GM18520 (cell line): ENCODE results near the gene SF3B3.
A peak's percentile ranks its signal among the peaks of the same experiment; 100 is the strongest.

Experiments
- ATAC-seq: cut with Tn5 transposase; IDR thresholded peaks from one replicate; pipeline ENCODE4 v1.9.1; 2021; ENCODE audit not compliant: unreplicated experiment

SF3B3 gene

GRCh38 chr16:70523743-70524398 is at the start of gene SF3B3:
SF3B3 (plus strand) TSS chr16:70523816; CDS start chr16:70526657, 2,841 bp downstream.
- ATAC-seq = peak; percentile 26

GRCh38 chr16:70474320-70475053 is 49.1 kb upstream of the SF3B3 start:
- ATAC-seq = no peak

GRCh38 chr16:70475054-70475871 is 48.4 kb upstream of the SF3B3 start:
- no peak for ATAC-seq

- ATAC-seq = peak; percentile 81
Observed at GRCh38 chr16:70476272-70477020, 47.2 kb upstream of the SF3B3 start.

- ATAC-seq = no peak
Observed at GRCh38 chr16:70478169-70478568, 45.4 kb upstream of the SF3B3 start.

- ATAC-seq = no peak
Observed at GRCh38 chr16:70478912-70479341, 44.7 kb upstream of the SF3B3 start.

- ATAC-seq = no peak
Observed at GRCh38 chr16:70480127-70481105, 43.2 kb upstream of the SF3B3 start.

DNA sequence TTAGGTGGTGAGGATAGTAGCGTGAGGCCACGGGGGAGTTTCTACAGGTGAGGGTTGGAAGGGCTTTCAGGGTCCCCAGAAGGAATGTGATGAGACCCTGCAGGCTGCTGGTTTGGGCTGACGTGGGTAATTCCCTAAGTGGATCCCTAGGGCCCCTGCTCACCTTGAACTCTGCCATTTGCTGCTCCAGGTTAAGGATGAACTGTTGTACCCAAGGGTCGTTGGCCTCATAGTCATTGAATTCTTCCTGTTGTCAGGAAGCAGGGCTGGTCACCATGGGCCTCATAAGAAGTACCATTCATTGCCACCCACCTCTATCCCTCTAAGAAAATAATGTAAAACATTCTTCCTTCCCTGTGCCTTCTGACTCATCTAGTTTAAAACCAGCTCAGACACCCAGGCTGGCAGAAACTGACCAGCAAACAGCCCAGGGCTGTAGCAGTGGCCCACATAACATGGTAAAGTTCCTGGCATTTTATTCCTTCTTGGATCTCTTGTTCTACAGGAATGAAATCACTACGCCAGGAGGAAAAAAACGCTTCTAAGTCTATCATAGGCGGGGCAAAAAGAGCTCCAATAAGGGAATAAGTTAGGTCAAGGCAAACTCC is 41.6 kb upstream of the SF3B3 start:
- ATAC-seq = no peak

DNA sequence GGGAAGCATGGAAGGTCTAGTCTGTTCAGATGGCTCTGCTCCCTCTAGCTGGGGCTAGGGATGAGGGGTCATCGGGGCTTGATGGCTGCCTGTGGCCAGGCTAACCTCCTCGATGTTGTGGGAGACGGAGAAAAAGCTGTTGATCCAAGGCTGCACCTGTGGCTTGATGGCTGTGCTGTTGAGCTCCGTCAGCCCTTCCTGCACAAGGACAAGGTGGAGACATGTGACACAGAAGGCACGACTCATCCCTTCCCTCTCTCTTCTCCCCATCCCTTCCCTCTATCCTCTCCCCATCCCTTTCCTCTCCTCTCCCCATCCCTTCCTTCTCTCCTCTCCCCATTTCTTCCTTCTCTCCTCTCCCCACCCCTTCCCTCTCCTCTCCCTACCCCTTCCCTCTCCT is 41.0 kb upstream of the SF3B3 start:
- no peak for ATAC-seq

DNA sequence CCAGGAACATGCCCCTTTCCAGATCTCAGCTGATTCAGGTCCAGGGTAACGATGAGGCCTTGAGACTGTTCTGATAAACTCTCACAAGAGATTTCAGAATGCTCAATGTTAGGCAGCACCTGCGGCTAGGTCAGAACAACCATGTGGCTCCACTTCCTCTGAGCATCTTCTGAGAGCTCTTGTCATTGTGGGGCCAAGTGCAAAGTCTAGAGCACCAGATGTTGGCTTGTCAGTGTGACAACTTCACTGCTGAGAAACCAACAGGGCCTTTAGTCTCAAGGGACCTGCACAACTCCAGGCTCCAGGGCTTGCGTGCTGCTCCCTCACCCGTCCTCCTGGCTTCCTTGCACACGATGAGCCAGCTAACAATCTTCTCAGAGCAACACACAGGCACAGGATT is 40.2 kb upstream of the SF3B3 start:
- ATAC-seq = peak; percentile 55

GRCh38 chr16:70484867-70485266 is 38.7 kb upstream of the SF3B3 start:
- ATAC-seq = no peak

- no peak for ATAC-seq
Observed at GRCh38 chr16:70490261-70490660, 33.4 kb upstream of the SF3B3 start.

- ATAC-seq = no peak
Observed at GRCh38 chr16:70493802-70494201, 29.8 kb upstream of the SF3B3 start.

DNA sequence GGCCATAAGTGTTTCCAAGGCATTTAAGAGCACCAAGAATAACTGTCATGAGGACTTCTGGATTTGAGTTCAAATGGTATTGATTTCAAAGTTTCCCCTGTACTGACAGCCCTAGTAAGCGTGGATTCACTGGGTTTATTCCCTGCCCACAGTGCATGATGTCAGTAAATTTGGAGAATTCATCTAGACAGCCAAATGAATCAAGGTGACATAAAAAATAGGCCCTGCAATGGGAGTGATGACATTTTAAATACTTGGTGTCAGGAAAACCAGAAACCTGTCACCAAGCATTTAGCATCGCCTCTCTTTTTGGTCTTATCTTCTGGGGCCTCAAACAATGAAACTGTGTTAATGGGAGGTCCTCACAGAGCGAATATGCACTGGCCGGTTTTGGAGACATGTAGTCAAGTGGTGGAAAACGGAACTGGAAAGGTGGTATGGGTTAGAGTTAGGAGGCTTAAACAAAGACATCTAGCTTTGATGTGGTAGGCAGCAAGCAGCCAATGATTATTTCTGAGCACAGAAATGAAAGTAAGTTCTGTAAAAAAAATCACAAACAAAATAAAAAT is 29.3 kb upstream of the SF3B3 start:
- ATAC-seq = no peak

GRCh38 chr16:70494777-70495176 is 28.8 kb upstream of the SF3B3 start:
- no peak for ATAC-seq

GRCh38 chr16:70495425-70496182 is 28.0 kb upstream of the SF3B3 start:
- ATAC-seq = no peak

- ATAC-seq = no peak
Observed at GRCh38 chr16:70496513-70496912, 27.1 kb upstream of the SF3B3 start.

GRCh38 chr16:70508752-70509151 is 14.9 kb upstream of the SF3B3 start:
- no peak for ATAC-seq
